NCI-H2171 treated with DMSO at 0.1 percent for 48 hours (cell line): ENCODE measurements around the gene ACOT12.
A peak's percentile ranks its signal among the peaks of the same experiment; 100 is the strongest.
"Not testable (repeated sequence)": the region's sequence is repeated elsewhere in the genome, so short reads cannot be mapped to it uniquely, and the experiment has no call there.

Source experiments
- DNase-seq: peaks from one replicate; lab custom pipeline; 2025; lab: John Stamatoyannopoulos, UW

ACOT12 gene

GRCh38 chr5:81393783-81394718 lies at the start of gene ACOT12:
ACOT12 (minus strand) TSS chr5:81394134; CDS start chr5:81394114, 20 bp downstream.
- DNase-seq: no peak

- DNase-seq: no peak
Measured at GRCh38 chr5:81435023-81435422, 41.1 kb upstream of the ACOT12 start.

- DNase-seq: no peak
Measured at GRCh38 chr5:81429985-81430384, 36.1 kb upstream of the ACOT12 start.

- no peak for DNase-seq
Measured at GRCh38 chr5:81429363-81429762, 35.4 kb upstream of the ACOT12 start.

- no peak for DNase-seq
Measured at GRCh38 chr5:81428861-81429260, 34.9 kb upstream of the ACOT12 start.

- DNase-seq: no peak
Measured at GRCh38 chr5:81428446-81428845, 34.5 kb upstream of the ACOT12 start.

- DNase-seq: no peak
Measured at GRCh38 chr5:81427566-81427965, 33.6 kb upstream of the ACOT12 start.

- no peak for DNase-seq
Measured at GRCh38 chr5:81426359-81427030, 32.6 kb upstream of the ACOT12 start.

GRCh38 chr5:81425569-81425968 lies 31.6 kb upstream of the ACOT12 start:
- peak; percentile 62 for DNase-seq

GRCh38 chr5:81424728-81425127 lies 30.8 kb upstream of the ACOT12 start:
- peak; percentile 35 for DNase-seq

GRCh38 chr5:81422671-81423070 lies 28.7 kb upstream of the ACOT12 start:
- DNase-seq: no peak

GRCh38 chr5:81420039-81420667 lies 26.2 kb upstream of the ACOT12 start:
- no peak for DNase-seq

- DNase-seq: no peak
Measured at GRCh38 chr5:81418606-81419005, 24.7 kb upstream of the ACOT12 start.

- no peak for DNase-seq
Measured at GRCh38 chr5:81417052-81417451, 23.1 kb upstream of the ACOT12 start.

GRCh38 chr5:81409896-81410295 lies 16.0 kb upstream of the ACOT12 start:
- DNase-seq: no peak

GRCh38 chr5:81409361-81409760 lies 15.4 kb upstream of the ACOT12 start:
- no peak for DNase-seq

- no peak for DNase-seq
Measured at GRCh38 chr5:81408496-81408895, 14.6 kb upstream of the ACOT12 start.

GRCh38 chr5:81407811-81408210 lies 13.9 kb upstream of the ACOT12 start:
- DNase-seq: not testable (repeated sequence)

GRCh38 chr5:81405126-81405891 lies 11.4 kb upstream of the ACOT12 start:
- DNase-seq: no peak

GRCh38 chr5:81402192-81402930 lies 8.4 kb upstream of the ACOT12 start:
- DNase-seq: no peak

GRCh38 chr5:81401266-81401665 lies 7.3 kb upstream of the ACOT12 start:
- DNase-seq: no peak
